ENCODE data around the gene REV1.
"Not testable (repeated sequence)": the region's sequence is repeated elsewhere in the genome, so short reads cannot be mapped to it uniquely, and the experiment has no call there.

The REV1 gene

DNA sequence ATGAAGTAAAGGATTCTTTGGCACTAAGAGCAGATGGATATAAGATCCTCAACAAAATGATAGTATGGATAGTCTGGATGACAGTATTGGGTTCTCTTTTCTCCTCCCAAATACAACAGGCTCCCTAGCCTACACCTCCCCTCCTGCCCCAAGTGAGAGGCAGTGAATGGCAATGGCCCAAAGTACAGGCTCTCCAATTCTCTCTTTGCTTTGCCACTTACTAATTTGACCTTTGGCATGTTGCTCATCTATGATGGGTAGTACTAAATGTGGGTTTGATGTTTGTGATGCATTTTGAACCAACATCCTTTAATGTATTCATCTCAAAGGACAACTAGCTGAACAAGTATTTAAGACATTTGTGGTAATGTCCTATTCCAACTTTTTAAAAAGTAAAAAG, 86.7 kb downstream of the REV1 start:
- no peak for DNase-seq (ENCODE audit: low read depth)

DNA sequence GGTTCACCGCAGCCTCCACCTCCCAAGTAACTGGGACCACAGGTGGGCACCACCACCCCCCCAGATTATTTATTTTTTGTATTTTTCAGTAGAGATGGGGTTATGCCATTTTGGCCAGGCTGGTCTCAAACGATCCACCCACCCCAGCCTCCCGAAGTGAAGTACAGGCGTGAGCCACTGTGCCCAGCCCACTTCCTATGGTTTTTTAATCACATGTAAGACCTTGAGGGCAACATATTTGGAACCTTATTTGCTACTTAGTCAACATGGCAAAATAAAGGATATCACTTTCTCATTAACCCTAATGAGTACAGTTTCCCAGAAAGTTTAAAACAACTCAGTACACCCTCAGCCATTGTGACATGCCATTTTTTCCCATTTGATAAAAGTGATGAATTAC, 88.0 kb downstream of the REV1 start:
- no peak for DNase-seq (ENCODE audit: low read depth)

DNA sequence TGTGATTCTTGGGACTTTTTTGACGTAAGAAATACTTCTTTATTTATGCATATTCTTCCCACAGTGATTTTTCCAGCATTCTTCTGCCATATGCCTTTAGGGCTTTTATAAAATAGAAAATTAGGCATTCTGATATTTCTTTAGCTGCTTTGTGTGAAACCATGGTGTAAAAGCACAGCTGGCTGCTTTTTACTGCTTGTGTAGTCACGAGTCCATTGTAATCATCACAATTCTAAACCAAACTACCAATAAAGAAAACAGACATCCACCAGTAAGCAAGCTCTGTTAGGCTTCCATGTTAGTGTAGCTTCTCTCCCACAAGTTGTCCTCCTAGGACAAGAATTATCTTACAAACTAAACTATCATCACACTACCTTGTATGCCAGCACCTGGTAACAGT, 90.0 kb downstream of the REV1 start:
- DNase-seq (ENCODE audit: low read depth) = no peak

DNA sequence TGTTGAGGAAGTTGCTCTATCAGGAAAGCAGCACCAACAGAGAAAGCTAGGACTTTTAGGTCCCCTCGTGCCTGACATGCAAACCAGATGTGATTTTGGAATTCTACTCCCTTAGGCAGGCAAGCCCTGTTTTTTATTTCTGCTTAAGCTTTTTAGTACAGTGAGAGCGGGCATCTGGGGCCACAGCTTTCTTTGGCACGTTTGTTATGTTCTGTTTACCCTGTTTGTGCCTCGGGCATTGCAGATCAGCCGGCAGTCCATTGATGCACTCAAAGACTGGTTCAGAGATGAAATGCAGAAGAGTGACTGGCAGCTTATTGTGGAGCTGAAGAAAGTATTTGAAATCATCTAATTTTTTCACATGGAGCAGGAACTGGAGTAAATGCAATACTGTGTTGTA, 90.8 kb downstream of the REV1 start:
- DNase-seq (ENCODE audit: low read depth) = no peak

DNA sequence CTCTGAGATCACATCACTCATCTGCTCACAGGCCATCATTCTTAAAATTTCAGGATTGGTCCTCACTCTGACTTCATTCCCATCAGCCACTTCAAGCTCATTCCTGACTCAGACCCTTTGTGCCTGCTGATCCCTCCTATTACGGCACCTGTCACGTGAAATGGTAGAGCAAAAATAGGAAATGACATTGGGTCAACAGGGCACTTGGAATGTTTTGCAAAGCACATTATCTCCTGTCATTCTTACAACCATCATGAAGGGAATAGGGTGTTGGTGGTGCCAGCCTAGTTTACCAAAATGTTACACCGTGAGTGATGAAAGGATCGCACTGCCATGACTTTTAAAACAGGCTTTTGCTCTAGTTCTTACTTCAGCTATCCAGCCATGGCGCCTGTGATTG, 91.5 kb downstream of the REV1 start:
- no peak for DNase-seq (ENCODE audit: low read depth)

DNA sequence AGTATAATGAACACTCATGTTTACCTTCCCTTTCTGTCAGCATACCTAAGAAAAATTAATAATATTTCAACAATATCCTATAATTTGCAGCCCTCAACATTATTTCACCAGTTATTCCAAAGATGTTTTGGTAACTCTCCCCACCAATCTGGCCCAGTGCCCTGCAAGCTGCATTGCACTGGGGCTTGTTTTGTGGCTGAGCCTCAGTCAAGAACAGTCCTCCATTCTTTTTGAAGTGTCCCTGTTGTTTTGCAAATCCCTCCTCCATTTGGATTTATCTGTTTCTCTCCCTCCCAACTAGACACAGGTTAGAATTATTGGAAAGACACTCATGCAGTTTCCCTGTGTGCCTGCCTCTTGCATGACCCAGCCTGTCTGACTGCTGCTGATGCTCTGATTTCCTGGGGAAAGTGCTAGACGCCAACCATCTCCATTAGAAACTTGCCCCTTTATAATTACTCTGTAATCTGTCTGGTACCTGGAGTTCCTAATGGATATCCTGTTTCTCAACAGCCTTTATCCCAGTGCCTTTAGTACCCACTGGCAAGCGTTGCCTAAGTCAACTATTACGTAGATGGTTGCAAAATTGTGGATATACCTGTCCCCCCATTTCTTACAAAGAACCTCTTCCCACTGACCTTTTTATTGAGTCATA, 92.4 kb downstream of the REV1 start:
- no peak for DNase-seq (ENCODE audit: low read depth)

DNA sequence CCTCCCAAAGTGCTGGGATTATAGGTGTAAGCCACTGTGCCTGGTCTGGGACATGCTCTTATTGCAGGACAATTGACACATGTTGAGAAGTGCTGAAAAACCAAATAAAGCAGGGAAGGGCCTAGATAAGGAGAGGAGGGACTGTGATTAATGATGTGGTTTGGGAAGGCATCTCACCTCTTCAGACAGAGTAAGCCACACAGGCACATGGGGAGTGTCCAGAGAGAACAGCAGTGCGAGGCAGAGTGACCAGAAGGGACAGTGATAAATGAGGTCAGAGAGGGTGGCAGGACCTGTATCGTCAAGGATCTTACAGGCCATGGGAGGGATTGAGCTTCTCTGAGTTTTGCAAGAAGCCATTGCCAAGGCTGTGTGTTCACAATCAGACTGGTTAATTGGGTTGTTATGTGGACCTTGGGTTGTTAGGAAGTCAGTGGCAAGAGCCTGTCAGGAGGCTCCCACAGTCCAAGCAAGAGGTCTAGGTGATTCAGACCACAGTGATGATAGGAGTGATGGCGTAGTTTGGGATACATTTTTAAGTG, 94.2 kb downstream of the REV1 start:
- no peak for DNase-seq (ENCODE audit: low read depth)

DNA sequence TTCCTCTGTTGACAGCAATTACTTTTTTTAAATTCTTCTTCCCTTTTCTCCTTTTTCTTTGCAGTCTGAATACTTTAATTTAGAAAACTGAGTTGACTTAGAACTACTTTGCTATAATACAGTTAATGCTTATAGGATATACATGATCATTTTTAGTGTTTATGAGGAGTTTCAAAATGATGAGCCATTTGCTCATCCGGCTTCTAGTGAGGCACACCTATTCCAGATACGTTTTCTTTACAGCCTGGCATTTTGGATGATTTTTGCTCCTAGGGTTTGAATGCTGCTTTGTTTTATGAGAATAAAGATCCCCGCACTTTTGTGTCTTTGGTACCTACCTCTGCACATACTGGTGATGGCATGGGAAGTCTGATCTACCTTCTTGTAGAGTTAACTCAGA, 99.9 kb downstream of the REV1 start:
- DNase-seq (ENCODE audit: low read depth) = no peak

DNA sequence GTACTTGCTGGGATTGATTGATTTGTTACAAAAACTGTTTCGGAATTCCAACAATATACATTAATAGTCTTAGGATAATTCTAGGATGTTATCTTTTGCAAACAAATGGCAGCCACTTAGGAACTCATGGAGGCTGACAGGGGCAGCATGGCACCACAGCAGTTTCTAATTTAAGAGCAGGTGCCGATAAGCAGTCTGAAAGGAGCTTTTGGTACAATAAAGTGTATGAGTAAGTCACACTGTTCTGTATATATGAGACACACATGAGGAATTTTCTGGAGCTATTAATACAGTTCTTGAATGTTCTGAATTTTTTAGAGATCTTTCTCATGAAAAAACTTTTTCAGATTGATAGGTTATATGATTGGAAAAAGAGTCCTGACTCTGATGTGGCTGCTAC, 100.4 kb downstream of the REV1 start:
- no peak for DNase-seq (ENCODE audit: low read depth)

DNA sequence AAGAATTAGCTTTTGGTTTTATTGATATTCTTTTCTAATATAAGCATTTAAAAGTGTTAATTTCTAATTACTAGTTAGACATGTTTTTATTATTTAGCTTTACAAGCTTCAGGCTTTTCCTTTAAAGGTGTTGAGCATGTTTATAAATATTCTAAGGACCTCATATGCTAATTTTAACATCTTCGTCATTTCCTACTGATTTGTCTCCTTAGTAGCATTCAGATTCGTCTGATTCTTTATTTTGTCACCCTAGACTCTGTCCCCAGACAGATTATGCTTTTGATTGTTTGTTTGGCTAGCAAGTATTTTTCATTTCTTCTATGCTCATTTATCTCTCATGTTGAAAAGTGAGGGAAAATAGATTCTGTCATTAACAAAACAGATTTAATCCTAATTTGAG, 100.9 kb downstream of the REV1 start:
- DNase-seq (ENCODE audit: low read depth) = no peak

DNA sequence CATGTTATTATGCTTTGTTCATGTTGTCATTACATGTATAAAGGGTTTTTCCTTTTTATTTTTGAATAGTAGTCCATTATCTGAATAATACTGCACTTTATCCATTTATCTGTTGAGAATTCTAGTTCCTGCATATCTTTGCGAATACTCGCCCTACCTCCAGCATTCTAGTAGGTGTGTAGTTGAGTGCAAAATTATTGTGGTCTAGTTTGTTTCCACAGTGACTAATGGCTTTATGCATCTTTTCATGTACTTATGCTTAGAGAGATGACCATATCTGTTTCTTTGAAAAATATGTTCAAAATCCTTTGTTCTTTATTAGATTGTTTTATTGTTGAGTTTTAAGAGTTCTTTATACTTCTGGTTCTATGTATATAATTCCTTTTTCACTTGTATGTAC, 103.8 kb downstream of the REV1 start:
- no peak for DNase-seq (ENCODE audit: low read depth)

DNA sequence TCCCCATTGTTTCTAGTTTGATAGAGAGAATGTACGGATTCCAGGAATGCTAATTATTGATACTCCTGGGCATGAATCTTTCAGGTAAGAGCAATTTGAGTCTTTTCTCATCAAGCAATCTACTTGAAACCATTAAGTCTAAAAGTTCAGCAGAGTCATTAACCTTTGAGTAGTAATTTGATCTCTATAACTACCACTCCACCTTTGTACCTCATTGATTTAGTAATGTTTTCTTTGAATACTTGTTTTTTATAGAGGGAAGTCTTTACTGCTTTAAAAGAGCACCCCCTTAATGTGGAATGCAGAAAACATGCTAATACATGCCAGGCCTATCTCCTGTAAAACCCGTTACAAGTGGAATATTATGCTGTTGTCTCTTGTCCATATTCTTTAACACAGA, 107.7 kb downstream of the REV1 start:
- DNase-seq (ENCODE audit: low read depth) = no peak

DNA sequence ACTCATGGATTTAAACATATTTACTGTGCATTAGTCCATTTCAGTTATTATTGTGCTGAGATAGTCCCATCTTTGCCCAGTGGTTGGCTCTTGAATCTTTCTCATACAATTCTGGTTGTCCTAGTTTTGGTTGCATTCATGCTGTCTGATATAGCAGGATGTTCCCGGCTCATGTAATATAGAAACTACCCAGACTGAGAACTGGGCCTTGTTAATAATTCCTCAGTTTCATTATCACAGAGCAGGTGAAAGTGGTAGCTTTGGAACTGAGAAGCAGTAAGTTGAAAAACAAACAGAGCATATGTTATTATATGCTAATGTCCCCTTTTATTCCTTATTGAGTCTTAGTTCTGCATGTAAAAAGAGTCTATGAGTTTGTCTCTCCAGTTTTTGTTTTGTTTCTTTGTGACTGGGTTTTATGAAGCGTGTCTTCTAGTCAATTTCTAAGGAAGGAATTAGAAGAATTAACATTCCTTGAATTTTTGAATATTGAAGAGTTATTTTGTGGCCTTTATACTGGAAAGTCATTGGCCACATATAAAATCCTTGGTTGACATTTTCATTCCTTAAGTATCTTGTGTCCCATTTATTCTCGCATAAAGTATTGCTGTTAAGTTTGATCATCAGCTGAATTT, 109.3 kb downstream of the REV1 start:
- no peak for DNase-seq (ENCODE audit: low read depth)

DNA sequence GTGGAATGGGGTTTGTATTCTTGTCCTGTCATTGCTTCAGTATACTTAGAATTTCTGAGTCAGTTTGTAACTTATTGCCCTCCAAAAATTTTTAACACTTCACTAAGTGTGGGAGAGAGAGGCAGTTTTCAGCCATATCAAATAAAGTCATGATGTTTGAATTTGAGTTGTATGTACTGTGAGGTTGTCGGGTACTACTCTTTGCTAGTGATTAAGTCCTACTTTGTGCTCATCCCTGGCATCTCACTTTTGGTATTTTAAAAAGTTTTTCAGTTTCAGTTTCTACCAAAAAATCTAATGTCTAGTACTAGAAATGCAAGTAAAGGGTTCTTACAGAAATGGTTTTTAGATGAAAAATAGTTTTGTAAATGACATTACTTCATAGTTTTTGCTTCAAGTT, 111.9 kb downstream of the REV1 start:
- no peak for DNase-seq (ENCODE audit: low read depth)

DNA sequence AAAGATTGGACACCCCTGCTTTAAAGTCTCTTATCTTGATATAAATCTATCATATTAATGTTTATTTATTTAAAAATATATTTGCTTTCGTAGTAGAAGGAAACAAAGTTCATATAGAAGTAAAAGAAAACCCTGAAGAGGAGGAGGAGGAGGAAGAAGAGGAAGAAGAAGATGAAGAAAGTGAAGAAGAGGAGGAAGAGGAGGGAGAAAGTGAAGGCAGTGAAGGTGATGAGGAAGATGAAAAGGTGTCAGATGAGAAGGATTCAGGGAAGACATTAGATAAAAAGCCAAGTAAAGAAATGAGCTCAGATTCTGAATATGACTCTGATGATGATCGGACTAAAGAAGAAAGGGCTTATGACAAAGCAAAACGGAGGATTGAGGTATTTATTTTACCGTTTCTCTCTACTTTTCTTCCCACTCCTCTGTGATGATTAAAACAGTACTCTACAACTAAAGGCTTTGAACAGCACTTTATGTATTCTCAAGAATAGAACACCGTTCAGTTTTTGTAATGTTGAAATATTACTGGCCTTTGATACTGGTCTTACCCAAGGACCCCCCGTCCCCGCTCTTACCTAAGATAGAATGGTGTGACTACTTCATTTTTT, 113.5 kb downstream of the REV1 start:
- no peak for DNase-seq (ENCODE audit: low read depth)

DNA sequence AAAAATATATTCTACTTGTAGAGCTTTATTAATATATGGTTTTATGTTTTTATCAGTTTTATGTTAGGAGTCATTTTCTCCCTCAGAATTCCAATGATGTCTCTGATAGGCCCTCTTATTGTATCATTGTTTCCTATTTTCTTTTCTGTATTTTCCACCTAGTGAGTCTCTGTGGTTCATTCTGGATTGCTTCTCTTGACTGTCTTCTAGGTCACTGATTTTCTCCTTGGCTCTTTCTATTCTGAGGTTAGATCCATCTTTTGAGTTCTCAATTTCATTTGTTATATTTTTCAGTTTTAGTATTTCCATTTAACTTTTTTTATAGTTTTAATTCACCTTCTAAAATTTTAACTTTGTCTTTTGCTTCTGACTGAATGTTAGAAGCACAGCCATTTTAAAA, 115.1 kb downstream of the REV1 start:
- DNase-seq (ENCODE audit: low read depth) = no peak

DNA sequence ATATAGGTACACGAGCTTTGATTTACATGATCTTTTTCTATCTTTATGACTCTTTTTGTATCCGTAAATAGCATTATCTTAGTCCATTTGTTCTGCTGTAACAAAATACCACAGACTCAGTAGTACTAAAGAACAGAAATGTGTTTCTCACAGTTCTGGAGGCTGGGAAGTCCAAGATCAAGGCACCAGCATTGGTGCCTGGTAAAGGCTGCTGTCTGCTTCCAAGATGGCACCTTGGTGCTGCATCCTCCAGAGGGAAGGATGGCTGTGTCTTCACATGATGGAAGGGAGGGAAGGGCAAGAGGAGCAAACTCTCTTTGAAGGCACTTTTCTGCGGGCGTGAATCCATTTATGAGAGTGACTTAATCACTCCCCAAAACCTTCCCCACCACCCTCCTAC, 116.7 kb downstream of the REV1 start:
- no peak for DNase-seq (ENCODE audit: low read depth)

DNA sequence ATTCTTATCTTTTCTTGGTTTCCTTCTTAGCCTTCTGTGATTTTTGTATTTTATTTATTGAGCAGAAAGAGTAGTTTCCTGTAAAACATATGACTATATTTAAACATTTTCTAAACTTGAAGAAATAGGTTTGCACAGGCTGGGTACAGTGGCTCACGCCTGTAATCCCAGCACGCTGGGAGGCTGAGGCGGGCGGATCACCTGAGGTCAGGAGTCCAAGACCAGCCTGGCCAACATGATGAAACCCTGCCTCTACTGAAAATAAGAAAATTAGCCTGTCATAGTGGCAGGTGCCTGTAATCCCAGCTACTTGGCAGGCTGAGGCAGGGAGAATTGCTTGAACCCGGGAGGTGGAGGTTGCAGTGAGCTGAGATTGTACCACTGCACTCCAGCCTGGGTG, 121.0 kb downstream of the REV1 start:
- not testable (repeated sequence) for DNase-seq (ENCODE audit: low read depth)

DNA sequence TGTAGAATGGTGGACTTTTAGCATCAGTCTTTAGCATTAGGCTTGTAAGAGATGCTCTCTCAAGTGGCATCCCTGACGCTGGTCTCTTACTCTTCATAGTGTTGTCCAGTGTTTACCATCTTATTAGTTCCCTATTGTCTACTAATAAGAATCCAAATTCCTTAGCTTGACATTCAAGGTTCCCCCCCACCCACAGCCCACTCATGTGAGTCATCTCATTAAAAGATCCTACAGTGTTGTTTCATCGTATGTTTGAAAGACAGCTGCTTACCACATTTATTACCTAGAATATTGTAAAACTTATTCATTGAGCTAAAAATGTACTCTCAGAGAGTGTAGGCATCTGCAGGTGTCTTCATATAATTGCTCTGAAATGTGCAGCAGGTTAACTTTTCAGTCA, 124.2 kb downstream of the REV1 start:
- DNase-seq (ENCODE audit: low read depth) = no peak

DNA sequence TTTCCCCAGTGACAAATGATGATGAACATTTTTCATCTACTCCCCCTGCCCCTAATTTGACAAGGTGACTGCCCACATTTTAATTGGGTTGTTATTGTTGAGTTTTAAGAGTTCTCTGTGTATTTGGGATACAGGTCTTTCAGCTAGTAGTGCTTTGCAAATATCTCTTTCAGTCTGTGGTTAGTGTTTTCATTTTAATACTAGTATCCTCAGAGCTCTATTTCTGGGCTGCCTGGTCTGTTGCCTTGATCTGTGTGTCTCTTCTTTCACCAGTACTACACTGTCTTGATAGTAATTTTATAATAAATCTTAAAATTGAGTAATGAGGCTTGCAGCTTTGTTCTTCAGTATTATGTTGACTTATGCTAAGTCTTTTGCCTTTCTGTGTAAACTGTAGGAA, 133.0 kb downstream of the REV1 start:
- no peak for DNase-seq (ENCODE audit: low read depth)

DNA sequence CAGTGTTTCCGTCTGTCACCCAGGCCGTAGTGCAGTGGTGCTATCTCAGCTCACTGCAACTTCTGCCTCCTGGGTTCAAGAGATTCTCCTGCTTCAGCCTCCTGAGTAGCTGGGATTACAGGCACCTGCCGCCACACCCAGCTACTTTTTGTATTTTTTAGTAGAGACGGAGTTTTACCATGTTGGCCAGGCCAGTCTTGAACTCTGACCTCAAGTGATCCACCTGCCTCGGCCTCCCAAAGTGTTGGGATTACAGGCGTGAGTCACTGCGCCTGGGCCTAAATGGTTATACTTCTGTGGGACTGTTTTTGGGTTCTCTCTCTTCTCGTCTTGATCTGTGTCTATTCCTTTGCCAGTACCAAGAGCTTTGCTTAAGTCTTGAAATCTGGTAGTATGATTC, 135.0 kb downstream of the REV1 start:
- DNase-seq (ENCODE audit: low read depth) = not testable (repeated sequence)

DNA sequence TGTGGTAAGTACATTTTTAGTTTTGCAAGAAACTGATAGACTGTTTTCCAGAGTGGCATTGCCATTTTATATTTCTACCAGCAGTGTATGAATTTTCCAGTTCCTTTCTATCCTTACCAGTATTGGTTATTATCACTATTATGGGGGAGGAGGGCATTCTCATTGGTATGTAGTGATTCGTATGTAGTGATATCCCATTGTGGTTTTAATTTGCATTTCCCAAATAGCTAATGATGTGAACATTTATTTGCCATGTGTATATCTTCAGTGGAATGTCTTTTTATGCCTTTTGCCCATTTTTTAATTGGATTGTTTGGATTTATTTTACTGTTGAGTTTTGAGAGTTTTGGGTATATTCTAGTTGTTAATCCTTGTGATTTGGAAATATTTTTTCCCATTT, 135.7 kb downstream of the REV1 start:
- DNase-seq (ENCODE audit: low read depth) = no peak

Data from T-helper 22 cell (primary cell).